Measurements from ENCODE around the gene PPP5C.
"Not testable (repeated sequence)": the region's sequence is repeated elsewhere in the genome, so short reads cannot be mapped to it uniquely, and the experiment has no call there.

Gene PPP5C

DNA sequence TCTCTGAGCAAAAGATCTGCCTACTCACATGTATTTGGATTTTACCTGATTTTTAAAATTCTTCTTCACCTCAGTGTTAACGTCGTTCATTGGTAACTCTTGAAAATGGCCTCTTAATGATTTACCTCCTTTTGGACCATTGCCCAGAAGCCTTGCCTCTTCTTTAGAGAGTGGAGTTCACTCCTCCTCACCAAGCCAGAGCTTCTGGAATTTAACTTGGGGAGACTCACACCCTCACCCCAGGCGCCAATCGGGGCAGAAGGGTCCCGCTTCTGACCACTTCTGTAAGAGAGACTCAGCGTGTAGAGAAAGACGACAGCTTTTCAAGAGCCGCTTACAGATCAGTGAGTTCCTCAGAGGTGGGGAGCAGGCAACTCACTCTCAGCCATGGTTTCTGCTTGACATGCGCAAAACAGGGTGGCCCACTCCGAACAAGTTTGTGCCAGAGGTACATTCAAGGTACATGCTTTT is 79.2 kb downstream of the PPP5C start:
- H3K36me3 ChIP-seq (ENCODE audit: control insufficient read depth, insufficient read depth, low read length): no peaks in the 10 kb centered on the region
- H3K9ac ChIP-seq (ENCODE audit: low read length): peak overlapping the region; percentile 32
- H3K9me3 ChIP-seq (ENCODE audit: control insufficient read depth, low read length): no peaks in the 10 kb centered on the region
- peak overlapping the region; percentile 9 for H3K4me3 ChIP-seq (ENCODE audit: low read length)
- H3K27me3 ChIP-seq (ENCODE audit: control insufficient read depth, insufficient read depth, low read length): peaks cover 37% of the 10 kb centered on the region
- peaks cover 5% of the 10 kb centered on the region for H3K4me1 ChIP-seq (ENCODE audit: control insufficient read depth, insufficient read depth, low read length)

DNA sequence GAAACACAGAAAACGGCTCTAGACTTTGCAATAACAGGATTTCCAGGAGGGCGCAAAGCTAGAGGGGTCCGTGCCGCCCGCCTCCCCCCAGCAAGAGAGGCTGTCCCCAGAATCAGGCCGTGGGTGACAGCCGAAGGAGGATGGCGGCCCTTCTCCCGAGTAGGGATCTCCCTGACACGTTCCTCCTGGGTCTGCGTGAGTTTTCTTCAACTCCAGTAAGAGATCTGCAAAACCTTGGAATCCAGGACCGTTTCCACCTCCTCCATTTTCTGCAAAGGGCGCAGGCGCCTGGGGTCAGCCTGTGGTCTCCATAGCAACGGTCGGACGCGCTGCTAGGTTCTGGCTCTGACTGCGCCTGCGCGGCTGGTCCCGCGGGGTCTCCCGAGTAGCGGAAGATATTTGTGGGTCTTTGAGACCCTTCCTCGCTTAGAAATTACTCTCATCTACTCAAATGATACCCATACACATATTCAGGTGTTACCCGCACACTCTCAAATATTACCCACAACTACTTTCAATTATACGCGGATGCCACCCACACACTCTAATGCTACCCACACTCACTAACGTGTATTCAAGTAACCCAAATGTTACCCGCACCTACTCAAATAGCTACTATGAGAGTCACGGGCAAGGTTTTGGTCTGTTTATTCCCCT is 79.7 kb downstream of the PPP5C start:
- peak overlapping the region; percentile 32 for H3K9ac ChIP-seq (ENCODE audit: low read length)
- peaks cover 5% of the 10 kb centered on the region for H3K4me1 ChIP-seq (ENCODE audit: control insufficient read depth, insufficient read depth, low read length)
- peak overlapping the region; percentile 9 for H3K4me3 ChIP-seq (ENCODE audit: low read length)
- H3K9me3 ChIP-seq (ENCODE audit: control insufficient read depth, low read length): no peaks in the 10 kb centered on the region
- no peaks in the 10 kb centered on the region for H3K36me3 ChIP-seq (ENCODE audit: control insufficient read depth, insufficient read depth, low read length)
- peaks cover 37% of the 10 kb centered on the region for H3K27me3 ChIP-seq (ENCODE audit: control insufficient read depth, insufficient read depth, low read length)

DNA sequence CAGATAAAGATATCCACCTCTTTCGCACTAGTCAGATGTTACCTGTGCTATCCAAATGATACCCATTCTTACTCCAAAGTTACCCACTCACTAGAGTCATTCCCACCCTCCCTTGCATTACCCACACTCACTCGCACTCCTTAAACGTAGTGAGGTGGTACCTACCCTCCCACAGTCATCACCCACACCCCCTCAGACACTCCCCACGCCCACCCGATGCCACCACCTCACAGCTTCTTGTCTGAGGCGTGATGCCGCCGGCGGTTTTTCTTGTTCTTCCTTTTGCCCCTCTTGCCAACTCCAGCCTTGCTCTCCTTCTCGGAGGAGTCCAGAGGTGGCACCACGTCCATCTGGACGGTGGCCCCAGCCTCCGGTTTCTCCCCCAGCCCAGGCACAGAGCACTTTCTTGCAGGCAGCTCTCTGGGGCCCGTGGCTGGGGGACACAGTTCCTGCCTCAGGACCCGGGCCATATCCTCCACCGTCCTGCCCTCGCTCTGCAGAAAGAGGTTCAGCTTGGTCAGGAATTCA is 80.7 kb downstream of the PPP5C start:
- no peak overlapping the region for H3K9ac ChIP-seq (ENCODE audit: low read length)

DNA sequence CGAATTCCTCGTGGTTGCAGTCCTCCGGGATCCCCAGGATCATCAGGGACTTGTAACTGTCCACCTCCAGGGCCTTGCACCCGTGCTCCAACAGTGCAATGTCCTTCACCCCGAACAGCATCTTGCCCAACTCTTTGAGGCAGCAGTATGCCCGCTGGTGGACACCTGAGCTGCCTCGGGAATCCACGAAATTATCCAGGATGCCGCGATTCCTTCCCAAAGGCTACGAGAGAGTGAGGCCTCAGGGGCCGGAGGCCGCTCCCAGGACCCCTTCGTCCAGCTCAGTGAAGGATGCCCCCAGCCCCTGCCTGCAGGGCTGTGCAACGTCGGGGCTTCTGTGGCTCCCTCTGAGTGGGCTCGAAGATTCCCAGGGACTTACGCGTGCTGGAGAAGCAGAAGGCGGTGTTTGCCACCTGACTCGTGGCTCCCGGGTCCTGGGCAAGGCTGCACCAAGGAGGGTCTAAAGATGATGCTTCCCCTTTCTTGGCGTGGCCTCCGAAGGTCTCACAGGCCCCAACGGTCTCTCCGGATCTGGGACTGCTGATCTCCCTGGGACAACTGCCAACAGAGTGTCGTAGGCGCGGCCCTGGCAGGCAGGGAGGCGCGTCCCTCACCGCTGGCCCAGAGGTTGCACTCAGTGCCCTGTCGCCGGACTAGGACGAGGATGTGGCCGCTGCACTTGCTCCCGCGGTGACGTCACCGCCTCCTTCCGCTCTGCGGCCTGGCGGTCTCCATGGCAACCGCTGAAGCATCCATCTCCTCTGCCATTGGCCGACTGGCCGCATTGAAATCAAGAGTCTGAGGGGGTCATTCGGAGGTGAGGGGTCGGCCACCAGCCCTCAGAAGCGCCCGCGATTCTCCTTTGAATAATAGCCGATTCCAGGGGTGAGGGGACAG is 81.6 kb downstream of the PPP5C start, which contains the start of gene PNMA8C:
Gene PNMA8C, minus strand, starts transcription at position 698 of the 897 bp plus-strand sequence. Its CDS starts 577 bp downstream, at position 121.
- H3K4me1 ChIP-seq (ENCODE audit: control insufficient read depth, insufficient read depth, low read length): peaks cover 5% of the 10 kb centered on the region
- no peak within 1 kb of the TSS for H3K9ac ChIP-seq (ENCODE audit: low read length)
- no peaks in the 10 kb centered on the region for H3K9me3 ChIP-seq (ENCODE audit: control insufficient read depth, low read length)
- no peaks in the 10 kb centered on the region for H3K36me3 ChIP-seq (ENCODE audit: control insufficient read depth, insufficient read depth, low read length)
- peaks cover 37% of the 10 kb centered on the region for H3K27me3 ChIP-seq (ENCODE audit: control insufficient read depth, insufficient read depth, low read length)
- H3K4me3 ChIP-seq (ENCODE audit: low read length): no peak within 1 kb of the TSS

More for the DNA sequence above, 80.7 kb downstream of the PPP5C start:
- H3K36me3 ChIP-seq (ENCODE audit: control insufficient read depth, insufficient read depth, low read length): no peaks in the 10 kb centered on the region
- peaks cover 5% of the 10 kb centered on the region for H3K4me1 ChIP-seq (ENCODE audit: control insufficient read depth, insufficient read depth, low read length)
- H3K9me3 ChIP-seq (ENCODE audit: control insufficient read depth, low read length): no peaks in the 10 kb centered on the region
- peaks cover 37% of the 10 kb centered on the region for H3K27me3 ChIP-seq (ENCODE audit: control insufficient read depth, insufficient read depth, low read length)
- no peak overlapping the region for H3K4me3 ChIP-seq (ENCODE audit: low read length)

DNA sequence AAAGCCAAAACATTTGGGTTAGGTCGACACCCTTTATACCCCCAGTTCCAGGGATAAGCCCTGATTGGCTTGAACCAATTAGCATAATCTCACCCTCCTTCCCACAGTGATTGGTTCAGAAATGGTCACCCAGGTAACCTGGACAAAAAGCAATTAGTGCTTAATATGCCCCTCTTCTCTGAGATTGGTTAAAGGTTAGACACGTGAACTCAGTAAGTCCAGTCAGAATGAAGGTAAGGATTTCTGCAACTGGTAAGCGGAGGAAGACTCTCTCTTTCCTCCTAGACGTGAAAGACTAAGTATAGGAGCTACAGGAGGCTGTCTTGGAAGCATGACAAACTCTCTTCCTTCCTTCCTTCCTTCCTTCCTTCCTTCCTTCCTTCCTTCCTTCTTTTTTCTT is 83.1 kb downstream of the PPP5C start:
- Histone ChIP-seq H3K9ac (ENCODE audit: low read length) (no peak overlapping the region), H3K27me3 (ENCODE audit: control insufficient read depth, insufficient read depth, low read length) (peaks cover 37% of the 10 kb centered on the region), H3K4me1 (ENCODE audit: control insufficient read depth, insufficient read depth, low read length) (peaks cover 5% of the 10 kb centered on the region), H3K9me3 (ENCODE audit: control insufficient read depth, low read length) (no peaks in the 10 kb centered on the region), H3K36me3 (ENCODE audit: control insufficient read depth, insufficient read depth, low read length) (no peaks in the 10 kb centered on the region), H3K4me3 (ENCODE audit: low read length) (no peak overlapping the region)

DNA sequence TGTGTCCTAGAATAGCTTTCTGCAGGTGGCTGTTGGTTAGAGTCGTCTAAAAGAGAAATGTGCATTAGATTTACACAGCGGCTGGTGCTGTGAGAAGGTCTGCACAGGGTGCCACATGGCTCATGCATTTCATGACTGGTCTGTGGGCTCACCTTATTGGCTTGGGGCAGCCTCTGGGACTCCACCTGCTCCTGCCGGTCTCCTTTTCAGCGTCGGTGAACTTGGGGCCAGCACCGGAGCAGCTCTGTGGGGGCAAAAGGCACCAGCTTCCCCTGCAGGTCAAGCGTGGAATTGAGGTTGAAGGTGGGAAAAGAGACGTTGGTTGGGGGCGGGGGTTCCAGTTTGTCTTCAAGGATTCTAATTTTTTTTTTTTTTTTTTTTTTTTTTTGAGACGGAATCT is 84.9 kb downstream of the PPP5C start:
- Histone ChIP-seq H3K27me3 (ENCODE audit: control insufficient read depth, insufficient read depth, low read length) (peaks cover 29% of the 10 kb centered on the region), H3K4me3 (ENCODE audit: low read length) (no peak overlapping the region), H3K9me3 (ENCODE audit: control insufficient read depth, low read length) (no peaks in the 10 kb centered on the region), H3K4me1 (ENCODE audit: control insufficient read depth, insufficient read depth, low read length) (peaks cover 2% of the 10 kb centered on the region), H3K36me3 (ENCODE audit: control insufficient read depth, insufficient read depth, low read length) (no peaks in the 10 kb centered on the region), H3K9ac (ENCODE audit: low read length) (no peak overlapping the region)

DNA sequence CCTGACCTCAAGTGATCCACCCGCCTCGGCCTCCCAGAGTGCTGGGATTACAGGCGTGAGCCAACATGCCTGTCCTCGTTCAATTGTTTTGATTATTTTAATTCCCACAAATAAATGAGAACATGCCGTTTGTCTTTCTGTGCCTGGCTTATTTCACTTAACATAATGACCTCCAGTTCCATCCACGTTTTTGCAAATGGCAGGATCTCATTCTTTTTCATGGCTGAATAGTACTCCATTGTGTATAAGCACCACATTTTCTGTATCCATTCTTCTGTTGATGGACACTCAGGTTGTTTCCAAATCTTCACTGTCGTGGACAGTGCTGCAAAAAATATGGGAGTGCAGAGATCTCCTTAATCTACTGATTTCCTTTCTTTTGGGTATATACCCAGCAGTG is 86.6 kb downstream of the PPP5C start:
- H3K4me3 ChIP-seq (ENCODE audit: low read length); H3K9me3 ChIP-seq (ENCODE audit: control insufficient read depth, low read length); H3K36me3 ChIP-seq (ENCODE audit: control insufficient read depth, insufficient read depth, low read length); H3K4me1 ChIP-seq (ENCODE audit: control insufficient read depth, insufficient read depth, low read length); H3K9ac ChIP-seq (ENCODE audit: low read length): not testable (repeated sequence)
- H3K27me3 ChIP-seq (ENCODE audit: control insufficient read depth, insufficient read depth, low read length): peaks cover 12% of the 10 kb centered on the region

DNA sequence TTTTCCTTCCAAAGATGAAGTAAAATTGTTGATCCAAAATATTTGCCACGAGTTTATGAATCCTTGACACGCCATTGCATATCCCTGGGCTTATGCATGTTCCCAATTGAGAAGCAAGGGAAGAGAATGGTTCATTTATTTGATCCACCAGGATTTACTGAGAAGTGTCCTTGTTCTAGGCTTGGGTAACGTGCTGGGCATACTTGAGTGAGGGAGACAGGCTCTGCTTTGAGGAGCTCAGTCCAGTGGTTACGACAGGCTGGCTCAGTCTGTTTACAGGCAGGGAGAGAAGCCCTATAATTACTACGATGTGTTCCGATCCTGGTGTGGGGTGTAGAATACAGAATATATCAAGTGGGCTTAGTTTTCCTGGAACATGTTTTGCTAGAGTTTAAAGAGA is 88.1 kb downstream of the PPP5C start:
- no peaks in the 10 kb centered on the region for H3K9me3 ChIP-seq (ENCODE audit: control insufficient read depth, low read length)
- H3K27me3 ChIP-seq (ENCODE audit: control insufficient read depth, insufficient read depth, low read length): peaks cover 1% of the 10 kb centered on the region
- H3K9ac ChIP-seq (ENCODE audit: low read length): no peak overlapping the region
- H3K4me1 ChIP-seq (ENCODE audit: control insufficient read depth, insufficient read depth, low read length): no peaks in the 10 kb centered on the region
- H3K36me3 ChIP-seq (ENCODE audit: control insufficient read depth, insufficient read depth, low read length): no peaks in the 10 kb centered on the region
- H3K4me3 ChIP-seq (ENCODE audit: low read length): no peak overlapping the region

DNA sequence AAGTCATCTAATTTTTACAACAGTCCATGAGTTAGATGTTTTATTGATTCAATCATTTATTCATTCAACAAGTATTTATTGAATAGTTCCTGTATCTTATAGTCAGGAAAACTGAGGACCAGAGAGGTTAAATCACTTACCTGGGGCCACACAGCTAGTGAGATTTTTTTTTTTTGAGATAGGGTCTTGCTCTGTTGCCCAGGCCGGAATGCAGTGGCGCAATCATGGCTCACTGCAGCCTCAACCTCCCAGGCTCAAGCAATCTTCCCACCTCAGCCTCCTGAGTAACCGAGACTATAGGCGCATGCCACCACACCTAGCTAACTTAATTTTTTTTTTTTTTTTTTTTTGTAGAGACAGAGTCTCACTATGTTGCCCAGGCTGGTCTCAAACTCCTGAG is 88.8 kb downstream of the PPP5C start:
- not testable (repeated sequence) for H3K4me1 ChIP-seq (ENCODE audit: control insufficient read depth, insufficient read depth, low read length); H3K36me3 ChIP-seq (ENCODE audit: control insufficient read depth, insufficient read depth, low read length); H3K9ac ChIP-seq (ENCODE audit: low read length); H3K9me3 ChIP-seq (ENCODE audit: control insufficient read depth, low read length); H3K27me3 ChIP-seq (ENCODE audit: control insufficient read depth, insufficient read depth, low read length); H3K4me3 ChIP-seq (ENCODE audit: low read length)
